HEK293 (cell line): ENCODE results near the gene HPSE2.

Experiments
- CTCF ChIA-PET: fragments of 350-600 bp; formaldehyde crosslinking; extraction: SDS; loops from one replicate; lab custom pipeline; 2021; ENCODE audit warnings: antibody characterized with exemption; lab: Yijun Ruan, JAX
- POLR2A ChIA-PET: fragments of 300-600 bp; formaldehyde crosslinking; extraction: SDS; loops from one replicate; lab custom pipeline; 2020; ENCODE audit warnings: antibody characterized with exemption, inconsistent platforms; lab: Yijun Ruan, JAX
- H3K27ac ChIP-seq: fragments of 200-500 bp; sonication (Bioruptor generic); 2 replicates; pipeline ENCODE4 v1.5.1; 2014; ENCODE audit warnings: low read depth, low read length, control low read depth, inconsistent platforms; ENCODE audit errors: extremely low read depth
- H3K36me3 ChIP-seq, 2 experiments: fragments of 200-500 bp in 1 of 2; sonication (Bioruptor generic) in 1 of 2; 1 replicate in 1 of 2; 2 replicates in 1 of 2; pipeline ENCODE4 v1.5.1; 2014 to 2017; ENCODE audit warnings: inconsistent platforms in 2 of 2, low read length in 2 of 2; ENCODE audit not compliant: control insufficient read depth in 2 of 2, insufficient read depth in 1 of 2
- H3K4me1 ChIP-seq: fragments of 200-500 bp; sonication (Bioruptor generic); 2 replicates; pipeline ENCODE4 v1.5.1; 2014; ENCODE audit warnings: mild to moderate bottlenecking, low read length, inconsistent platforms; ENCODE audit not compliant: control insufficient read depth, insufficient read depth
- H3K4me3 ChIP-seq: 2 replicates; pipeline ENCODE4 v1.5.1; 2011; ENCODE audit warnings: low read depth, mild to moderate bottlenecking, control low read depth, low read length, moderate library complexity
- H3K9me3 ChIP-seq: fragments of 200-500 bp; sonication (Bioruptor generic); 2 replicates; pipeline ENCODE4 v1.5.1; 2014; ENCODE audit warnings: low read depth, low read length, inconsistent platforms; ENCODE audit not compliant: control insufficient read depth, insufficient read depth
- ELK4 ChIP-seq: IDR thresholded peaks from 2 replicates; pipeline ENCODE4 v1.6.1; 2011; ENCODE audit warnings: mild to moderate bottlenecking, low read depth, low read length, borderline replicate concordance
- KLF17 ChIP-seq: fragments of 450-650 bp; formaldehyde crosslinking; IDR thresholded peaks from 2 replicates; pipeline ENCODE4 v1.5.1; 2016; ENCODE audit warnings: missing biosample characterization, missing genetic modification characterization
- KLF7 ChIP-seq: fragments of 450-650 bp; formaldehyde crosslinking; IDR thresholded peaks from 2 replicates; pipeline ENCODE4 v1.5.1; 2016; ENCODE audit warnings: missing biosample characterization, missing genetic modification characterization, borderline replicate concordance
- PRDM4 ChIP-seq: fragments of 450-650 bp; formaldehyde crosslinking; IDR thresholded peaks from 2 replicates; pipeline ENCODE4 v1.5.1; 2017; ENCODE audit warnings: missing biosample characterization, missing genetic modification characterization
- REPIN1 ChIP-seq: fragments of 450-650 bp; formaldehyde crosslinking; IDR thresholded peaks from 2 replicates; pipeline ENCODE4 v1.5.1; 2017; ENCODE audit warnings: missing biosample characterization, missing genetic modification characterization, low read depth
- TCF7L2 ChIP-seq: IDR thresholded peaks from 2 replicates; pipeline ENCODE4 v1.6.1; 2011; ENCODE audit warnings: low read depth, mild to moderate bottlenecking, inconsistent platforms, low read length, moderate library complexity, borderline replicate concordance
- ZNF274 ChIP-seq, 2 experiments: fragments of 200-500 bp in 1 of 2; fragments of 450-650 bp in 1 of 2; sonication (Bioruptor generic) in 1 of 2; formaldehyde crosslinking in 1 of 2; IDR thresholded peaks; 2 replicates each; pipeline versions ENCODE4 v1.5.1 to v1.6.1; 2014 to 2016; ENCODE audit warnings: borderline replicate concordance in 1 of 2, inconsistent platforms in 1 of 2, low read length in 1 of 2, missing biosample characterization in 1 of 2, missing genetic modification characterization in 1 of 2
- ZNF324 ChIP-seq: fragments of 450-650 bp; formaldehyde crosslinking; IDR thresholded peaks from 2 replicates; pipeline ENCODE4 v1.5.1; 2016; ENCODE audit warnings: missing biosample characterization, missing genetic modification characterization
- ZNF433 ChIP-seq: fragments of 450-650 bp; formaldehyde crosslinking; IDR thresholded peaks from 2 replicates; pipeline ENCODE4 v1.5.1; 2016; ENCODE audit warnings: missing biosample characterization, missing genetic modification characterization, low read depth
- ZNF677 ChIP-seq: fragments of 450-650 bp; IDR thresholded peaks from 2 replicates; pipeline ENCODE4 v1.5.0; 2018; ENCODE audit warnings: missing biosample characterization, mild to moderate bottlenecking, missing genetic modification characterization, moderate library complexity
- ZNF777 ChIP-seq: fragments of 450-650 bp; formaldehyde crosslinking; IDR thresholded peaks from 2 replicates; pipeline ENCODE4 v1.5.1; 2017; ENCODE audit warnings: missing biosample characterization, missing genetic modification characterization, borderline replicate concordance
- TF ChIP-seq, protein P1 (sequence below): fragments of 450-650 bp; formaldehyde crosslinking; IDR thresholded peaks from 2 replicates; pipeline ENCODE4 v1.5.1; 2017; ENCODE audit warnings: missing biosample characterization, missing genetic modification characterization
- TF ChIP-seq, protein P2 (sequence below): fragments of 450-650 bp; formaldehyde crosslinking; IDR thresholded peaks from 2 replicates; pipeline ENCODE4 v1.5.1; 2016; ENCODE audit warnings: missing biosample characterization, missing genetic modification characterization, borderline replicate concordance

The HPSE2 gene

GRCh38 chr10:99013885-99014284, 221.8 kb downstream of the HPSE2 start:
- Histone ChIP-seq H3K9me3 (no peaks in the 10 kb centered on the region), H3K27ac (no peak overlapping the region), H3K36me3 (no peaks in the 10 kb centered on the region), H3K4me3 (no peak overlapping the region)
- CTCF ChIA-PET: no interaction called here
- TF ChIP-seq PRDM4 (no peak), ZNF677 (tag by site-specific recombination) (no peak)
- TF ChIP-seq, protein P1, sequence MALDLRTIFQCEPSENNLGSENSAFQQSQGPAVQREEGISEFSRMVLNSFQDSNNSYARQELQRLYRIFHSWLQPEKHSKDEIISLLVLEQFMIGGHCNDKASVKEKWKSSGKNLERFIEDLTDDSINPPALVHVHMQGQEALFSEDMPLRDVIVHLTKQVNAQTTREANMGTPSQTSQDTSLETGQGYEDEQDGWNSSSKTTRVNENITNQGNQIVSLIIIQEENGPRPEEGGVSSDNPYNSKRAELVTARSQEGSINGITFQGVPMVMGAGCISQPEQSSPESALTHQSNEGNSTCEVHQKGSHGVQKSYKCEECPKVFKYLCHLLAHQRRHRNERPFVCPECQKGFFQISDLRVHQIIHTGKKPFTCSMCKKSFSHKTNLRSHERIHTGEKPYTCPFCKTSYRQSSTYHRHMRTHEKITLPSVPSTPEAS (tag by site-specific recombination): no peak
- TF ChIP-seq, all 188 proteins: peak for 0
- POLR2A ChIA-PET: no interaction called here
- H3K4me1 ChIP-seq: peaks cover 4% of the 10 kb centered on the region; the same call in 1 of the 2 replicates

GRCh38 chr10:99010286-99010685, 225.4 kb downstream of the HPSE2 start:
- ChIA-PET POLR2A (no interaction called here), CTCF (no interaction called here)
- no peak overlapping the region for H3K27ac ChIP-seq
- no peaks in the 10 kb centered on the region for H3K9me3 ChIP-seq
- no peaks in the 10 kb centered on the region for H3K36me3 ChIP-seq
- TF ChIP-seq KLF17 (no peak), REPIN1 (tag by site-specific recombination) (no peak), ZNF274 (IDR thresholded peaks at IDR 0.05; ENCODE audit: low read length) (no peak), ZNF274 (tag by site-specific recombination; IDR thresholded peaks at IDR 0.05; ENCODE audit: borderline replicate concordance) (no peak), TCF7L2 (no peak), ELK4 (no peak), KLF7 (tag by site-specific recombination) (no peak), ZNF777 (tag by site-specific recombination) (no peak), ZNF324 (tag by site-specific recombination) (no peak), ZNF433 (tag by site-specific recombination) (no peak)
- TF ChIP-seq, protein P2, sequence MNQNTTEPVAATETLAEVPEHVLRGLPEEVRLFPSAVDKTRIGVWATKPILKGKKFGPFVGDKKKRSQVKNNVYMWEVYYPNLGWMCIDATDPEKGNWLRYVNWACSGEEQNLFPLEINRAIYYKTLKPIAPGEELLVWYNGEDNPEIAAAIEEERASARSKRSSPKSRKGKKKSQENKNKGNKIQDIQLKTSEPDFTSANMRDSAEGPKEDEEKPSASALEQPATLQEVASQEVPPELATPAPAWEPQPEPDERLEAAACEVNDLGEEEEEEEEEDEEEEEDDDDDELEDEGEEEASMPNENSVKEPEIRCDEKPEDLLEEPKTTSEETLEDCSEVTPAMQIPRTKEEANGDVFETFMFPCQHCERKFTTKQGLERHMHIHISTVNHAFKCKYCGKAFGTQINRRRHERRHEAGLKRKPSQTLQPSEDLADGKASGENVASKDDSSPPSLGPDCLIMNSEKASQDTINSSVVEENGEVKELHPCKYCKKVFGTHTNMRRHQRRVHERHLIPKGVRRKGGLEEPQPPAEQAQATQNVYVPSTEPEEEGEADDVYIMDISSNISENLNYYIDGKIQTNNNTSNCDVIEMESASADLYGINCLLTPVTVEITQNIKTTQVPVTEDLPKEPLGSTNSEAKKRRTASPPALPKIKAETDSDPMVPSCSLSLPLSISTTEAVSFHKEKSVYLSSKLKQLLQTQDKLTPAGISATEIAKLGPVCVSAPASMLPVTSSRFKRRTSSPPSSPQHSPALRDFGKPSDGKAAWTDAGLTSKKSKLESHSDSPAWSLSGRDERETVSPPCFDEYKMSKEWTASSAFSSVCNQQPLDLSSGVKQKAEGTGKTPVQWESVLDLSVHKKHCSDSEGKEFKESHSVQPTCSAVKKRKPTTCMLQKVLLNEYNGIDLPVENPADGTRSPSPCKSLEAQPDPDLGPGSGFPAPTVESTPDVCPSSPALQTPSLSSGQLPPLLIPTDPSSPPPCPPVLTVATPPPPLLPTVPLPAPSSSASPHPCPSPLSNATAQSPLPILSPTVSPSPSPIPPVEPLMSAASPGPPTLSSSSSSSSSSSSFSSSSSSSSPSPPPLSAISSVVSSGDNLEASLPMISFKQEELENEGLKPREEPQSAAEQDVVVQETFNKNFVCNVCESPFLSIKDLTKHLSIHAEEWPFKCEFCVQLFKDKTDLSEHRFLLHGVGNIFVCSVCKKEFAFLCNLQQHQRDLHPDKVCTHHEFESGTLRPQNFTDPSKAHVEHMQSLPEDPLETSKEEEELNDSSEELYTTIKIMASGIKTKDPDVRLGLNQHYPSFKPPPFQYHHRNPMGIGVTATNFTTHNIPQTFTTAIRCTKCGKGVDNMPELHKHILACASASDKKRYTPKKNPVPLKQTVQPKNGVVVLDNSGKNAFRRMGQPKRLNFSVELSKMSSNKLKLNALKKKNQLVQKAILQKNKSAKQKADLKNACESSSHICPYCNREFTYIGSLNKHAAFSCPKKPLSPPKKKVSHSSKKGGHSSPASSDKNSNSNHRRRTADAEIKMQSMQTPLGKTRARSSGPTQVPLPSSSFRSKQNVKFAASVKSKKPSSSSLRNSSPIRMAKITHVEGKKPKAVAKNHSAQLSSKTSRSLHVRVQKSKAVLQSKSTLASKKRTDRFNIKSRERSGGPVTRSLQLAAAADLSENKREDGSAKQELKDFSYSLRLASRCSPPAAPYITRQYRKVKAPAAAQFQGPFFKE (tag by site-specific recombination): no peak
- H3K4me3 ChIP-seq: no peak overlapping the region
- H3K4me1 ChIP-seq: peaks cover 8% of the 10 kb centered on the region; the same call in 1 of the 2 replicates
